GM23338 (cell line): Measurements from ENCODE around the gene CYB5D1. TPM values are rescaled to one million over a fixed set of nuclear protein-coding genes. Genes with fewer than 3 reads are reported as not detected.

Experiments
- ATAC-seq: fragments of 200-7000 bp; cut with Tn5 transposase; 3 replicates; pipeline ENCODE4 v1.9.1; 2020
- DNase-seq: peaks from one replicate; pipeline ENCODE4 v3.0.0-alpha.2; 2015; ENCODE audit warnings: low spot score
- H2AFZ ChIP-seq: fragments of 200-600 bp; sonication (generic); 2 replicates; pipeline ENCODE4 v1.8.0; 2016; ENCODE audit warnings: antibody characterized with exemption, mild to moderate bottlenecking, moderate library complexity
- H3F3A ChIP-seq: fragments of 200-600 bp; sonication (generic); replicated peaks from 2 replicates; pipeline ENCODE4 v1.8.0; 2017; ENCODE audit warnings: antibody characterized with exemption, mixed run types, low read depth
- H3K27ac ChIP-seq: fragments of 200-600 bp; sonication (generic); 2 replicates; pipeline ENCODE4 v1.6.1; 2016; ENCODE audit warnings: low read depth
- H3K27me3 ChIP-seq: fragments of 200-600 bp; sonication (generic); 2 replicates; pipeline ENCODE4 v1.8.0; 2016; ENCODE audit warnings: mild to moderate bottlenecking, mixed run types, moderate library complexity; ENCODE audit not compliant: insufficient read depth
- H3K36me3 ChIP-seq: fragments of 200-600 bp; sonication (generic); 2 replicates; pipeline ENCODE4 v1.8.0; 2016; ENCODE audit warnings: mild to moderate bottlenecking; ENCODE audit not compliant: insufficient read depth
- H3K4me1 ChIP-seq: fragments of 200-600 bp; sonication (generic); 2 replicates; pipeline ENCODE4 v1.8.0; 2016; ENCODE audit warnings: mild to moderate bottlenecking, moderate library complexity; ENCODE audit not compliant: insufficient read depth
- H3K4me2 ChIP-seq: fragments of 200-600 bp; sonication (generic); 2 replicates; pipeline ENCODE4 v1.7.1; 2017; ENCODE audit warnings: mixed run types
- H3K4me3 ChIP-seq: fragments of 200-600 bp; sonication (generic); 2 replicates; pipeline ENCODE4 v1.6.1; 2016; ENCODE audit warnings: mixed run types
- H3K79me2 ChIP-seq: fragments of 200-600 bp; sonication (generic); replicated peaks from 2 replicates; pipeline ENCODE4 v1.8.0; 2017; ENCODE audit warnings: mild to moderate bottlenecking; ENCODE audit not compliant: insufficient read depth
- H3K9me2 ChIP-seq: fragments of 200-600 bp; sonication (generic); 2 replicates; pipeline ENCODE4 v1.8.0; 2017; ENCODE audit not compliant: insufficient read depth
- H4K20me1 ChIP-seq: fragments of 200-600 bp; sonication (generic); replicated peaks from 2 replicates; pipeline ENCODE4 v1.8.0; 2017; ENCODE audit warnings: mild to moderate bottlenecking; ENCODE audit not compliant: insufficient read depth
- H3K27ac Mint-ChIP-seq: 2 replicates; pipeline ENCODE4 v1.8.0; 2020; ENCODE audit warnings: inconsistent platforms, mild to moderate bottlenecking, moderate library complexity, mixed read lengths
- H3K27me3 Mint-ChIP-seq: 3 replicates; pipeline ENCODE4 v1.8.0; 2022; ENCODE audit warnings: low read depth, mild to moderate bottlenecking, moderate library complexity, mixed read lengths, inconsistent platforms; ENCODE audit not compliant: insufficient read depth, poor library complexity
- H3K36me3 Mint-ChIP-seq: 3 replicates; pipeline ENCODE4 v1.8.0; 2021; ENCODE audit warnings: low read depth, mild to moderate bottlenecking, inconsistent platforms, moderate library complexity, mixed read lengths
- H3K4me1 Mint-ChIP-seq: 3 replicates; pipeline ENCODE4 v1.8.0; 2020; ENCODE audit warnings: mild to moderate bottlenecking, inconsistent platforms, mixed read lengths
- H3K4me3 Mint-ChIP-seq: 3 replicates; pipeline ENCODE4 v1.8.0; 2021; ENCODE audit warnings: moderate library complexity, mild to moderate bottlenecking, inconsistent platforms, mixed read lengths
- H3K9me3 Mint-ChIP-seq: 3 replicates; pipeline ENCODE4 v1.8.0; 2020; ENCODE audit warnings: moderate library complexity, mild to moderate bottlenecking, inconsistent platforms, mixed read lengths
- CREB1 ChIP-seq: fragments of 250-450 bp; sonication (Bioruptor Pico); IDR thresholded peaks from 2 replicates; pipeline ENCODE4 v1.5.0; 2020; ENCODE audit warnings: low read depth, mild to moderate bottlenecking, moderate library complexity
- ETS1 ChIP-seq: IDR thresholded peaks from 2 replicates; pipeline ENCODE4 v1.6.1; 2016; ENCODE audit warnings: antibody characterized with exemption
- JUNB ChIP-seq: IDR thresholded peaks from one replicate; pipeline ENCODE4 v1.6.1; 2016; ENCODE audit warnings: antibody characterized with exemption; ENCODE audit not compliant: unreplicated experiment
- REST ChIP-seq: IDR thresholded peaks from one replicate; pipeline ENCODE4 v1.6.1; 2018; ENCODE audit warnings: antibody characterized with exemption; ENCODE audit not compliant: unreplicated experiment
- polyA plus RNA-seq: library from polyadenylated mRNA; unstranded; fragments of >200 nt; fragmentation: Nextera tagmentation; extraction: Ambion mirVana; gene quantifications from 2 replicates; pipeline ENCODE4 v1.2.1, GENCODE V29; 2016
- total RNA-seq: library from RNA; depleted of rRNA; stranded (reverse); fragments of >200 nt; shearing (Covaris generic); gene quantifications from 2 replicates; pipeline ENCODE4 v1.2.3, GENCODE V29; 2014

Gene CYB5D1
- total and polyA plus RNA-seq, 2 experiments from 2014 or later: 3.5 to 8.4 TPM

- Mint-ChIP-seq H3K9me3 (no peaks in the 10 kb centered on the region; the same call in 2 of the 3 replicates), H3K4me1 (peaks cover 37% of the 10 kb centered on the region), H3K27me3 (peaks cover 69% of the 10 kb centered on the region), H3K27ac (peak overlapping the region; percentile 80; the same call in 1 of the 2 replicates), H3K36me3 (peaks cover 2% of the 10 kb centered on the region; the same call in 1 of the 3 replicates), H3K4me3 (peak overlapping the region; percentile 91)
- peak; percentile 13 for ATAC-seq
- Histone ChIP-seq H3K27ac (no peak overlapping the region), H3K79me2 (no peaks in the 10 kb centered on the region), H3K36me3 (peaks cover 6% of the 10 kb centered on the region; the same call in 1 of the 2 replicates), H3K9me2 (no peaks in the 10 kb centered on the region), H3K4me3 (peak overlapping the region; percentile 95), H3F3A (peaks cover 27% of the 10 kb centered on the region), H3K4me2 (peak overlapping the region; percentile 100), H2AFZ (peak overlapping the region; percentile 88), H3K4me1 (peaks cover 23% of the 10 kb centered on the region), H3K27me3 (peaks cover 75% of the 10 kb centered on the region), H4K20me1 (peaks cover 11% of the 10 kb centered on the region)
- DNase-seq: peak; percentile 84
- TF ChIP-seq REST: no peak
Observed at GRCh38 chr17:7835814-7836595, 21.8 kb upstream of the CYB5D1 start.

- Histone ChIP-seq H3K4me1 (peaks cover 27% of the 10 kb centered on the region), H4K20me1 (peaks cover 13% of the 10 kb centered on the region), H3K79me2 (no peaks in the 10 kb centered on the region), H3K27ac (no peak overlapping the region), H3K36me3 (peaks cover 6% of the 10 kb centered on the region; the same call in 1 of the 2 replicates), H3K9me2 (no peaks in the 10 kb centered on the region), H3F3A (peaks cover 30% of the 10 kb centered on the region), H3K4me3 (peak overlapping the region; percentile 95), H3K4me2 (peak overlapping the region; percentile 100), H3K27me3 (peaks cover 75% of the 10 kb centered on the region), H2AFZ (peak overlapping the region; percentile 88)
- Mint-ChIP-seq H3K9me3 (no peaks in the 10 kb centered on the region; the same call in 1 of the 3 replicates), H3K36me3 (peaks cover 2% of the 10 kb centered on the region; the same call in 1 of the 3 replicates), H3K27ac (peak overlapping the region; percentile 80; the same call in 1 of the 2 replicates), H3K4me1 (peaks cover 42% of the 10 kb centered on the region), H3K4me3 (peak overlapping the region; percentile 91), H3K27me3 (peaks cover 70% of the 10 kb centered on the region)
- peak; percentile 26 for ATAC-seq
- TF ChIP-seq ETS1 (peak; percentile 62; the same call in 1 of the 2 replicates), CREB1 (CRISPR knock-in tag) (peak; percentile 90), JUNB (no peak)
- peak; percentile 99 for DNase-seq
Observed at GRCh38 chr17:7836596-7837407, 21.0 kb upstream of the CYB5D1 start.
